ENCODE measurements around the gene TTC3. TPM values are rescaled to one million over a fixed set of nuclear protein-coding genes. Genes with fewer than 3 reads are reported as not detected.
A peak's percentile ranks its signal among the peaks of the same experiment; 100 is the strongest.

TTC3 gene
- total and polyA plus RNA-seq, 2 of the 13 experiments (the other 11 are each of a cell fraction or from before 2014, with no cell fraction given) = 55.7 to 108 TPM

DNA sequence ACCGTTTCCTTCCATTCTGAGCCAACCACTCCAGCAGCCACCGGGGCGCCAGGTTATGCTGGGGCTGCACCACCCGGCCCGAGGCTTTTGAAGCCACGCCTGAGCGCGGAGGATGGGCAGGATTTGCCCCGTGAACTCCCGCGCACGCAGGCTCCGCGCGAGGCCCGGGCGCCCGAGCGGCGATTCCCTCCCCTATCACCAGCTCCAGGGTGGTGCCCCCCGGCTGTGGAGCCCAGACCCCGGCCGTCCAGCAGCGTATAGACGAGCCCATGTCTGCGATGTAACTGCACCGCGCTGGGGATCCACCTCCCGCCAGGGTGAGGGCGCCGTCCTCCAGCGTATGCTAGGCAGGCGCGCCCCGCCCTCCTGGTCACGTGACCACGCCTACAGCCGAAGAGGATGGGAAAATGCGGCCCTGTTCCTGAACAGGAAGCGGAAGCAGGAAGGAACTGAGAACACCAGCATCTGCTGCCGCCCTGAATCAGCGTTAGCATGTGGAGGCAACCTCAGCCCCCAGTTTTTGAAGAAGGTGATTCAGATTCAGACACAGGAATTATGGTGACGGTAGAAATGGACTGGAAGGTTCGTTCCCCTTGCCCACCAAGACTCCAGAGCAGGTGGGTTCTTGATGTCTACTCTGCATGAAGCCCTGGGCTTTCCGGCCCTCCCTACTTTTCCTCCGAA lies 148.1 kb downstream of the TTC3 start (continued):
- TF ChIP-seq MEF2D (CRISPR knock-in tag; IDR thresholded peaks at IDR 0.05) (peak; percentile 81), DPF2 (CRISPR knock-in tag; IDR thresholded peaks at IDR 0.05; ENCODE audit: borderline replicate concordance, low read depth) (no peak), BCL3 (CRISPR knock-in tag; IDR thresholded peaks at IDR 0.05) (peak; percentile 84), TCF7 (IDR thresholded peaks at IDR 0.05; ENCODE audit: low read depth) (no peak), PCBP1 (IDR thresholded peaks at IDR 0.05; ENCODE audit: borderline replicate concordance, low read depth, low read length) (0 out of 2 replicates have a peak, but pooled peaks have one; percentile 40), NKX3-1 (CRISPR knock-in tag; IDR thresholded peaks at IDR 0.05) (no peak; the same call in 1 of the 2 replicates), SRF (IDR thresholded peaks at IDR 0.05; ENCODE audit: low read depth, low read length) (no peak), PCBP2 (optimal IDR thresholded peaks at IDR 0.05; ENCODE audit: low read depth, low read length, poor library complexity, severe bottlenecking) (no peak), PLRG1 (conservative IDR thresholded peaks at IDR 0.05) (no peak), AKNA (CRISPR knock-in tag; IDR thresholded peaks at IDR 0.05; ENCODE audit: borderline replicate concordance) (no peak), TOE1 (CRISPR knock-in tag; IDR thresholded peaks at IDR 0.05) (0 out of 2 replicates have a peak, but pooled peaks have one; percentile 42), NFIC (IDR thresholded peaks at IDR 0.05; ENCODE audit: low read length) (no peak), EHMT2 (IDR thresholded peaks at IDR 0.05; ENCODE audit: borderline replicate concordance, low read depth, low read length) (no peak)
- TF ChIP-seq, protein P1, sequence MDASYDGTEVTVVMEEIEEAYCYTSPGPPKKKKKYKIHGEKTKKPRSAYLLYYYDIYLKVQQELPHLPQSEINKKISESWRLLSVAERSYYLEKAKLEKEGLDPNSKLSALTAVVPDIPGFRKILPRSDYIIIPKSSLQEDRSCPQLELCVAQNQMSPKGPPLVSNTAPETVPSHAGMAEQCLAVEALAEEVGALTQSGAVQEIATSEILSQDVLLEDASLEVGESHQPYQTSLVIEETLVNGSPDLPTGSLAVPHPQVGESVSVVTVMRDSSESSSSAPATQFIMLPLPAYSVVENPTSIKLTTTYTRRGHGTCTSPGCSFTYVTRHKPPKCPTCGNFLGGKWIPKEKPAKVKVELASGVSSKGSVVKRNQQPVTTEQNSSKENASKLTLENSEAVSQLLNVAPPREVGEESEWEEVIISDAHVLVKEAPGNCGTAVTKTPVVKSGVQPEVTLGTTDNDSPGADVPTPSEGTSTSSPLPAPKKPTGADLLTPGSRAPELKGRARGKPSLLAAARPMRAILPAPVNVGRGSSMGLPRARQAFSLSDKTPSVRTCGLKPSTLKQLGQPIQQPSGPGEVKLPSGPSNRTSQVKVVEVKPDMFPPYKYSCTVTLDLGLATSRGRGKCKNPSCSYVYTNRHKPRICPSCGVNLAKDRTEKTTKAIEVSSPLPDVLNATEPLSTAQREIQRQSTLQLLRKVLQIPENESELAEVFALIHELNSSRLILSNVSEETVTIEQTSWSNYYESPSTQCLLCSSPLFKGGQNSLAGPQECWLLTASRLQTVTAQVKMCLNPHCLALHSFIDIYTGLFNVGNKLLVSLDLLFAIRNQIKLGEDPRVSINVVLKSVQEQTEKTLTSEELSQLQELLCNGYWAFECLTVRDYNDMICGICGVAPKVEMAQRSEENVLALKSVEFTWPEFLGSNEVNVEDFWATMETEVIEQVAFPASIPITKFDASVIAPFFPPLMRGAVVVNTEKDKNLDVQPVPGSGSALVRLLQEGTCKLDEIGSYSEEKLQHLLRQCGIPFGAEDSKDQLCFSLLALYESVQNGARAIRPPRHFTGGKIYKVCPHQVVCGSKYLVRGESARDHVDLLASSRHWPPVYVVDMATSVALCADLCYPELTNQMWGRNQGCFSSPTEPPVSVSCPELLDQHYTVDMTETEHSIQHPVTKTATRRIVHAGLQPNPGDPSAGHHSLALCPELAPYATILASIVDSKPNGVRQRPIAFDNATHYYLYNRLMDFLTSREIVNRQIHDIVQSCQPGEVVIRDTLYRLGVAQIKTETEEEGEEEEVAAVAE (CRISPR knock-in tag; IDR thresholded peaks at IDR 0.05; ENCODE audit: borderline replicate concordance) = peak; percentile 67; the same call in 1 of the 2 replicates
- TF ChIP-seq, protein P2, sequence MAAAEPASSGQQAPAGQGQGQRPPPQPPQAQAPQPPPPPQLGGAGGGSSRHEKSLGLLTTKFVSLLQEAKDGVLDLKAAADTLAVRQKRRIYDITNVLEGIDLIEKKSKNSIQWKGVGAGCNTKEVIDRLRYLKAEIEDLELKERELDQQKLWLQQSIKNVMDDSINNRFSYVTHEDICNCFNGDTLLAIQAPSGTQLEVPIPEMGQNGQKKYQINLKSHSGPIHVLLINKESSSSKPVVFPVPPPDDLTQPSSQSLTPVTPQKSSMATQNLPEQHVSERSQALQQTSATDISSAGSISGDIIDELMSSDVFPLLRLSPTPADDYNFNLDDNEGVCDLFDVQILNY (CRISPR knock-in tag; conservative IDR thresholded peaks at IDR 0.05) = peak; percentile 52; the same call in 1 of the 2 replicates
- TF ChIP-seq, protein P3, sequence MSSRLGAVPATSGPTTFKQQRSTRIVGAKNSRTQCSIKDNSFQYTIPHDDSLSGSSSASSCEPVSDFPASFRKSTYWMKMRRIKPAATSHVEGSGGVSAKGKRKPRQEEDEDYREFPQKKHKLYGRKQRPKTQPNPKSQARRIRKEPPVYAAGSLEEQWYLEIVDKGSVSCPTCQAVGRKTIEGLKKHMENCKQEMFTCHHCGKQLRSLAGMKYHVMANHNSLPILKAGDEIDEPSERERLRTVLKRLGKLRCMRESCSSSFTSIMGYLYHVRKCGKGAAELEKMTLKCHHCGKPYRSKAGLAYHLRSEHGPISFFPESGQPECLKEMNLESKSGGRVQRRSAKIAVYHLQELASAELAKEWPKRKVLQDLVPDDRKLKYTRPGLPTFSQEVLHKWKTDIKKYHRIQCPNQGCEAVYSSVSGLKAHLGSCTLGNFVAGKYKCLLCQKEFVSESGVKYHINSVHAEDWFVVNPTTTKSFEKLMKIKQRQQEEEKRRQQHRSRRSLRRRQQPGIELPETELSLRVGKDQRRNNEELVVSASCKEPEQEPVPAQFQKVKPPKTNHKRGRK (CRISPR knock-in tag; IDR thresholded peaks at IDR 0.05) = no peak

Measured in HepG2 (cell line).